ENCODE measurements around the gene DNAI7. TPM values are rescaled to one million over a fixed set of nuclear protein-coding genes. Genes with fewer than 3 reads are reported as not detected.

The DNAI7 gene
- total and polyA plus RNA-seq, 2 of the 8 experiments (the other 6 are each of a cell fraction or from before 2014, with no cell fraction given), result 0.12 to 0.28 TPM

- TF ChIP-seq, protein P1, sequence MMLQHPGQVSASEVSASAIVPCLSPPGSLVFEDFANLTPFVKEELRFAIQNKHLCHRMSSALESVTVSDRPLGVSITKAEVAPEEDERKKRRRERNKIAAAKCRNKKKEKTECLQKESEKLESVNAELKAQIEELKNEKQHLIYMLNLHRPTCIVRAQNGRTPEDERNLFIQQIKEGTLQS (IDR thresholded peaks at IDR 0.05; ENCODE audit: insufficient read depth, low read depth, low read length), result peak; percentile 62
- TF ChIP-seq TAF1 (IDR thresholded peaks at IDR 0.05; ENCODE audit: low read depth, low read length) (peak; percentile 82), SP2 (IDR thresholded peaks at IDR 0.05; ENCODE audit: low read length) (no peak), BRCA1 (IDR thresholded peaks at IDR 0.05; ENCODE audit: low read depth, low read length) (no peak), NANOG (IDR thresholded peaks at IDR 0.05; ENCODE audit: insufficient read depth, low read depth, low read length, poor library complexity, severe bottlenecking) (no peak), EP300 (IDR thresholded peaks at IDR 0.05; ENCODE audit: borderline replicate concordance in 1 of 2, low read depth in 2 of 2, low read length in 2 of 2) (no peak), CEBPB (IDR thresholded peaks at IDR 0.05; ENCODE audit: low read depth, low read length) (no peak), TCF12 (IDR thresholded peaks at IDR 0.05; ENCODE audit: low read depth, low read length) (no peak), KDM5A (IDR thresholded peaks at IDR 0.05; ENCODE audit: low read length) (no peak), SIRT6 (IDR thresholded peaks at IDR 0.05; ENCODE audit: low read length) (no peak), SUZ12 (IDR thresholded peaks at IDR 0.05; ENCODE audit: low read length) (no peak), SIN3A (conservative IDR thresholded peaks at IDR 0.05 in 1 of 2, IDR thresholded peaks at IDR 0.05 in 1 of 2; ENCODE audit: low read depth in 1 of 2, low read length in 2 of 2) (peak; percentile 91 to 94), ASH2L (IDR thresholded peaks at IDR 0.05; ENCODE audit: low read length) (peak; percentile 98), BCL11A (IDR thresholded peaks at IDR 0.05; ENCODE audit: low read depth in 2 of 2, low read length in 2 of 2) (no peak), KDM4A (IDR thresholded peaks at IDR 0.05; ENCODE audit: low read depth, low read length, severe bottlenecking) (peak; percentile 67), EZH2 (IDR thresholded peaks at IDR 0.05; ENCODE audit: low read depth, low read length, severe bottlenecking) (no peak), HDAC6 (IDR thresholded peaks at IDR 0.05; ENCODE audit: low read depth, low read length) (no peak), SIX5 (IDR thresholded peaks at IDR 0.05; ENCODE audit: low read depth, low read length) (no peak), ATF2 (IDR thresholded peaks at IDR 0.05; ENCODE audit: low read length) (no peak), RAD21 (IDR thresholded peaks at IDR 0.05 in 1 of 2, conservative IDR thresholded peaks at IDR 0.05 in 1 of 2; ENCODE audit: low read depth in 2 of 2, low read length in 2 of 2) (no peak), POLR2A (IDR thresholded peaks at IDR 0.05; ENCODE audit: control extremely low read depth in 1 of 2, low read depth in 2 of 2, low read length in 2 of 2) (peak; percentile 65 to 83), JUN (IDR thresholded peaks at IDR 0.05; ENCODE audit: low read depth, low read length) (no peak)
These were observed at the start of gene DNAI7, which contains the start of gene ETFRF1 (continued) for GRCh38 chr12:25195056-25195971.
